HFFc6 (cell line): ENCODE measurements around the gene PLCB3. TPM values are rescaled to one million over a fixed set of nuclear protein-coding genes. Genes with fewer than 3 reads are reported as not detected.
A peak's percentile ranks its signal among the peaks of the same experiment; 100 is the strongest.

Source experiments
- DNase-seq: peaks from one replicate; pipeline ENCODE4 v3.0.0-alpha.2; 2018
- H3K27ac Mint-ChIP-seq: 2 replicates; pipeline ENCODE4 v1.8.0; 2020; ENCODE audit warnings: mild to moderate bottlenecking, mixed read lengths
- H3K27me3 Mint-ChIP-seq: 2 replicates; pipeline ENCODE4 v1.8.0; 2021; ENCODE audit warnings: mild to moderate bottlenecking, moderate library complexity, mixed read lengths; ENCODE audit not compliant: insufficient read depth
- H3K36me3 Mint-ChIP-seq: 2 replicates; pipeline ENCODE4 v1.8.0; 2021; ENCODE audit warnings: low read depth, mixed read lengths
- H3K4me1 Mint-ChIP-seq: 2 replicates; pipeline ENCODE4 v1.8.0; 2020; ENCODE audit warnings: low read depth, mixed read lengths
- H3K4me3 Mint-ChIP-seq: 2 replicates; pipeline ENCODE4 v1.8.0; 2020; ENCODE audit warnings: mild to moderate bottlenecking, moderate library complexity, mixed read lengths
- H3K9me3 Mint-ChIP-seq: 2 replicates; pipeline ENCODE4 v1.8.0; 2020; ENCODE audit warnings: mild to moderate bottlenecking, mixed read lengths
- CTCF ChIP-seq: fragments of 200-600 bp; sonication (generic); IDR thresholded peaks from 2 replicates; pipeline ENCODE4 v1.5.0; 2021; ENCODE audit warnings: antibody characterized with exemption, mild to moderate bottlenecking
- total RNA-seq, 6 experiments: library from RNA; stranded (reverse); fragmentation: NEBNext Ultra II Directional; extraction: Animal tissue kit (Norgen Biotek cat#: 25700); gene quantifications; 2 replicates in 1 of 6; 3 replicates in 5 of 6; pipeline ENCODE4 v1.2.3, GENCODE V29; 2021

PLCB3 gene
- total RNA-seq, 6 experiments from 2014 or later, result 48.1 to 58.0 (median 51.8) TPM

DNA sequence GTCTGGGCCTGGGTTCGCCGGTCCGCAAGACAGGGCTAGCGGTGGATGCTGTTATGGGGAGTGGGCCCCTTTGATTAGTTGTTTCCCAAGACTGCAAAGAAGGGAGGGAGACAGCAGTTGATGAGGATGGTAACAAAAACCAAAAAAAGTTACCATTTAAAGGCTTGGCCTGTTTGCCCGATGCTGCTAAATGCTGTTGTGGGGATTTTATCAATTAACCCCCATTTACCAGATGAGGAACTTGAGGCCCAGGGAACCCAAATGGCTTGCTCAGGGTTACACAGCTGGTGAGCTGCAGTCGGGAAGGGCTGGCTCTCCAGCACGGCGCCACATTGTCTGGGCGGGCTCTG is 28.7 kb upstream of the PLCB3 start:
- no peaks in the 10 kb centered on the region; the same call in 1 of the 2 replicates for H3K36me3 Mint-ChIP-seq
- H3K4me1 Mint-ChIP-seq, result peaks cover 23% of the 10 kb centered on the region
- DNase-seq, result no peak
- no peak overlapping the region for H3K4me3 Mint-ChIP-seq
- no peak for TF ChIP-seq CTCF
- H3K27me3 Mint-ChIP-seq, result no peaks in the 10 kb centered on the region; the same call in 1 of the 2 replicates
- H3K9me3 Mint-ChIP-seq, result no peaks in the 10 kb centered on the region
- H3K27ac Mint-ChIP-seq, result no peak overlapping the region

GRCh38 chr11:64223001-64223651 is 28.2 kb upstream of the PLCB3 start:
- no peaks in the 10 kb centered on the region; the same call in 1 of the 2 replicates for H3K36me3 Mint-ChIP-seq
- no peak overlapping the region for H3K4me3 Mint-ChIP-seq
- no peaks in the 10 kb centered on the region; the same call in 1 of the 2 replicates for H3K27me3 Mint-ChIP-seq
- no peaks in the 10 kb centered on the region for H3K9me3 Mint-ChIP-seq
- H3K4me1 Mint-ChIP-seq, result peaks cover 25% of the 10 kb centered on the region
- DNase-seq, result no peak
- no peak for TF ChIP-seq CTCF
- H3K27ac Mint-ChIP-seq, result no peak overlapping the region

DNA sequence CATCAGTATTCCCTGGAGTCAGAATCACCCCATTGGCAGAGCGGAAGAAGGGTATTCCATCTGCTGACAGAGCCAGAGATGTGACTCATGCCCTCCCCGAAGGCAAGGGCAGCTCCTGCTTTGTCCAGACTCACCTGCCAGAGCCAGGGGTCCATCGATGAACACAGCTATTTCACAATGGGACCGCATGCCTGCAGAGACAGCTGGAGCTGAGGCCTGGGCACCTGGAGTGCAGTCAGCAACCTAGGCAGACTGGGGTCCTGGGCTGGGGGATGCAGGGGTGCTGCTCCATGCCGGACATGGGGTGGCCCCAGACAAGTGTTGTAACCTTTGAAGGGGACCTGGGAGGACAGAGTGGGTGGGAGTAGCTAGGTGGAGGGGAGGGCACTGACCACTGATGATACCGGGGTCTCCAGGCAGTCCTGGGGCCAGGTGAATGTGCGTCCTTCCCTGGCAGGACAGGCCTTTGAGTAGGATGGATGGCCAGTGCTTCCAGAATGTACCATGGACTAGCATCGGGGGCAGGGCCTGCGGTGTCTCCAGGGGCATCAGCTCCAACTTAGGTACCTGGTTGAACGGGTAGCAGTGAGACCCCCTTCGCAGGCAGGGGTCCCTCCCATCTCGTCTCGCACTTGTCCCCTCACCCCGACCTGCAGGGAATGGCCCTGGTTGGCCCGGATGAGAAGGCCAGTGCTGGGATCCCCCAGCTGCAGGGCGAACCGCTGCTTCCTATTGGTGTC is 27.0 kb upstream of the PLCB3 start:
- Mint-ChIP-seq H3K36me3 (no peaks in the 10 kb centered on the region; the same call in 1 of the 2 replicates), H3K27me3 (no peaks in the 10 kb centered on the region; the same call in 1 of the 2 replicates), H3K4me1 (peaks cover 25% of the 10 kb centered on the region), H3K27ac (no peak overlapping the region), H3K9me3 (no peaks in the 10 kb centered on the region), H3K4me3 (no peak overlapping the region; the same call in 1 of the 2 replicates)
- DNase-seq, result no peak
- TF ChIP-seq CTCF, result no peak

- no peak for TF ChIP-seq CTCF
- Mint-ChIP-seq H3K4me3 (peak overlapping the region; percentile 87), H3K27ac (peak overlapping the region; percentile 64), H3K27me3 (no peaks in the 10 kb centered on the region; the same call in 1 of the 2 replicates), H3K36me3 (no peaks in the 10 kb centered on the region; the same call in 1 of the 2 replicates), H3K4me1 (peaks cover 33% of the 10 kb centered on the region), H3K9me3 (no peaks in the 10 kb centered on the region)
- DNase-seq, result no peak
These were observed 26.3 kb upstream of the PLCB3 start for GRCh38 chr11:64224891-64225607.

DNA sequence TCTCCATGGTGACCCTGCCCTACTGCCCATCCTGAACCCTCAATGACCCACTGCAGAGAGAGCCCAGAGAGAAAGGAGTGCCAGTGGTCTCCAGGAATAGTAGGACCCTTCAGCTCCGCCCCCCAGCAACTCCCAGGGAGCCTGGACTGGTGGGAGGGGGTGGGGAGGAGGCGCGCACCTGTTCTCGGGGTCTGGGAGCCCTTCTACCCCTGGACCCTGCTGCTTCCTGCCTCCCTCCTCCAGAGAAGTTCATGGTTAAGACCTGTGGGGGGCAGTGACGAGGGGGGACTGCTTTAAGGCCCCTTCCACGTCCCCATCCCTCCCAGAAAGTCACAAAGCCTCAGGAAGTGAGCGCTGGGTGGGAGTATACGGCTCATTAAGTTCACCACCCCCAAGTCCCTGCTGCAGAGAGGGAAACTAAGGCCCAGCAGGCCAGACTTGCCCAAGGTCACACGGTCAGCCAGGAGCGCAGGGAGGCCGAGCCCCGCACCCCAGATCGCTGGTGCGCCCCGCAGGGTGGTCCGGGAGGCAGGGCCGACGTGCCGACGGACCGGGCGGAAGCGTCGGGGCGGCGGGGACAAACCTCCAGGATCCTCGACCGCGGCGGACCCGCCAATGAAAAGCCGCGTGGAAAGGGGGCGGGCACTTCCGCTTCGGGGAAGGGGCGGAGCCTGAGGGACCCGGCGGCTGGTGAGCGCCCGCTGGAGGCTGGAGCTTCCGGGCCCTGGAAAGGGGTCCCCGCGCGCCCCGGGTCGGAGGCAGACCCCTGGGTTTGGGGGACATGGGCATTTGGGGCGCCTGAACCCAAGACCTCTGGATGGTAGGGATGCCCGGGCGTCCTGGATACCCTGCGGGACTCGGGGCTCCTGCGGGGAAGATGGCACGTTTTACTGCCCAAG is 25.5 kb upstream of the PLCB3 start, which contains the start of the genes NUDT22 and TRPT1:
Gene NUDT22 (plus strand): TSS at position 667 of the 899 bp plus-strand sequence. CDS start 379 bp downstream, outside the sequence.
Gene TRPT1 (minus strand): TSS at position 579 of the 899 bp plus-strand sequence. CDS start 326 bp downstream, at position 253.
- peak; percentile 71 for DNase-seq
- Mint-ChIP-seq H3K4me3 (peak within 1 kb of the TSS; percentile 87), H3K9me3 (no peaks in the 10 kb centered on the region)

More for the DNA sequence above, 25.5 kb upstream of the PLCB3 start, which contains the start of the genes NUDT22 and TRPT1:
- Mint-ChIP-seq H3K27me3 (no peaks in the 10 kb centered on the region; the same call in 1 of the 2 replicates), H3K4me1 (peaks cover 33% of the 10 kb centered on the region), H3K27ac (peak within 1 kb of the TSS; percentile 64), H3K36me3 (no peaks in the 10 kb centered on the region; the same call in 1 of the 2 replicates)
- peak; percentile 23; the same call in 1 of the 2 replicates for TF ChIP-seq CTCF
